ENCODE measurements around the gene CABP7.

DNA sequence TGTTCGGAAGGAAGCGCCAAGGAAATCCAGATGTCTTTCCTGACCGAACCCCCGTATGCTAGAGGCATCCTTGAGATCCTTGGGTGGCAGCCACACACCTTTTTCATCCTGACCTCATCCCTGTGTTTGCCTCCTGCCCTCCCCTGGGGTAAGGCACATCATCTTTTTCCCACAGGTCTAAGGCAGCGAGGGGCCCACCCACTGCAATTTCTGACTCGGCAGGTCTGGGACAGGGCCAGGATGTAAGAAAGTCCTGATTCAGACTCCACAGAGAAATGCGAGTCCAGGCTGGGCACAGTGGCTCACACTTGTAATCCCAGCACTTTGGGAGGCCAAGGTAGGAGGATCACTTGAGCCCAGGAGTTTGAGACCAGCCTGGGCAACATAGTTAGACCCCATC lies 36.5 kb downstream of the CABP7 start:
- TF ChIP-seq, protein P1, sequence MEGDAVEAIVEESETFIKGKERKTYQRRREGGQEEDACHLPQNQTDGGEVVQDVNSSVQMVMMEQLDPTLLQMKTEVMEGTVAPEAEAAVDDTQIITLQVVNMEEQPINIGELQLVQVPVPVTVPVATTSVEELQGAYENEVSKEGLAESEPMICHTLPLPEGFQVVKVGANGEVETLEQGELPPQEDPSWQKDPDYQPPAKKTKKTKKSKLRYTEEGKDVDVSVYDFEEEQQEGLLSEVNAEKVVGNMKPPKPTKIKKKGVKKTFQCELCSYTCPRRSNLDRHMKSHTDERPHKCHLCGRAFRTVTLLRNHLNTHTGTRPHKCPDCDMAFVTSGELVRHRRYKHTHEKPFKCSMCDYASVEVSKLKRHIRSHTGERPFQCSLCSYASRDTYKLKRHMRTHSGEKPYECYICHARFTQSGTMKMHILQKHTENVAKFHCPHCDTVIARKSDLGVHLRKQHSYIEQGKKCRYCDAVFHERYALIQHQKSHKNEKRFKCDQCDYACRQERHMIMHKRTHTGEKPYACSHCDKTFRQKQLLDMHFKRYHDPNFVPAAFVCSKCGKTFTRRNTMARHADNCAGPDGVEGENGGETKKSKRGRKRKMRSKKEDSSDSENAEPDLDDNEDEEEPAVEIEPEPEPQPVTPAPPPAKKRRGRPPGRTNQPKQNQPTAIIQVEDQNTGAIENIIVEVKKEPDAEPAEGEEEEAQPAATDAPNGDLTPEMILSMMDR (IDR thresholded peaks at IDR 0.05; ENCODE audit: borderline replicate concordance, extremely low read depth, low read length, poor library complexity, severe bottlenecking) = no peak
- TF ChIP-seq EZH2 (IDR thresholded peaks at IDR 0.05; ENCODE audit: borderline replicate concordance, low read depth, low read length, severe bottlenecking) = no peak
